A549 treated with GW870086 at 1 μM for 4 hours (cell line): ENCODE results near the gene CAPRIN1. TPM values are rescaled to one million over a fixed set of nuclear protein-coding genes. Genes with fewer than 3 reads are reported as not detected.

Experiments used
- total RNA-seq: library from RNA; stranded (reverse); fragments of 200-300 nt; extraction: Qiagen RNA extraction; gene quantifications from 5 replicates; pipeline ENCODE4 v1.2.3, GENCODE V29; 2022; ENCODE audit warnings: low read depth

CAPRIN1 gene, protein sequence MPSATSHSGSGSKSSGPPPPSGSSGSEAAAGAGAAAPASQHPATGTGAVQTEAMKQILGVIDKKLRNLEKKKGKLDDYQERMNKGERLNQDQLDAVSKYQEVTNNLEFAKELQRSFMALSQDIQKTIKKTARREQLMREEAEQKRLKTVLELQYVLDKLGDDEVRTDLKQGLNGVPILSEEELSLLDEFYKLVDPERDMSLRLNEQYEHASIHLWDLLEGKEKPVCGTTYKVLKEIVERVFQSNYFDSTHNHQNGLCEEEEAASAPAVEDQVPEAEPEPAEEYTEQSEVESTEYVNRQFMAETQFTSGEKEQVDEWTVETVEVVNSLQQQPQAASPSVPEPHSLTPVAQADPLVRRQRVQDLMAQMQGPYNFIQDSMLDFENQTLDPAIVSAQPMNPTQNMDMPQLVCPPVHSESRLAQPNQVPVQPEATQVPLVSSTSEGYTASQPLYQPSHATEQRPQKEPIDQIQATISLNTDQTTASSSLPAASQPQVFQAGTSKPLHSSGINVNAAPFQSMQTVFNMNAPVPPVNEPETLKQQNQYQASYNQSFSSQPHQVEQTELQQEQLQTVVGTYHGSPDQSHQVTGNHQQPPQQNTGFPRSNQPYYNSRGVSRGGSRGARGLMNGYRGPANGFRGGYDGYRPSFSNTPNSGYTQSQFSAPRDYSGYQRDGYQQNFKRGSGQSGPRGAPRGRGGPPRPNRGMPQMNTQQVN
- total RNA-seq = 139 to 156 TPM (median 141 TPM) in 5 replicates

GRCh38 chr11:34051349-34052035, at the start of gene CAPRIN1:
CAPRIN1 (plus strand) TSS chr11:34051731; CDS start chr11:34052421, 690 bp downstream.

DNA sequence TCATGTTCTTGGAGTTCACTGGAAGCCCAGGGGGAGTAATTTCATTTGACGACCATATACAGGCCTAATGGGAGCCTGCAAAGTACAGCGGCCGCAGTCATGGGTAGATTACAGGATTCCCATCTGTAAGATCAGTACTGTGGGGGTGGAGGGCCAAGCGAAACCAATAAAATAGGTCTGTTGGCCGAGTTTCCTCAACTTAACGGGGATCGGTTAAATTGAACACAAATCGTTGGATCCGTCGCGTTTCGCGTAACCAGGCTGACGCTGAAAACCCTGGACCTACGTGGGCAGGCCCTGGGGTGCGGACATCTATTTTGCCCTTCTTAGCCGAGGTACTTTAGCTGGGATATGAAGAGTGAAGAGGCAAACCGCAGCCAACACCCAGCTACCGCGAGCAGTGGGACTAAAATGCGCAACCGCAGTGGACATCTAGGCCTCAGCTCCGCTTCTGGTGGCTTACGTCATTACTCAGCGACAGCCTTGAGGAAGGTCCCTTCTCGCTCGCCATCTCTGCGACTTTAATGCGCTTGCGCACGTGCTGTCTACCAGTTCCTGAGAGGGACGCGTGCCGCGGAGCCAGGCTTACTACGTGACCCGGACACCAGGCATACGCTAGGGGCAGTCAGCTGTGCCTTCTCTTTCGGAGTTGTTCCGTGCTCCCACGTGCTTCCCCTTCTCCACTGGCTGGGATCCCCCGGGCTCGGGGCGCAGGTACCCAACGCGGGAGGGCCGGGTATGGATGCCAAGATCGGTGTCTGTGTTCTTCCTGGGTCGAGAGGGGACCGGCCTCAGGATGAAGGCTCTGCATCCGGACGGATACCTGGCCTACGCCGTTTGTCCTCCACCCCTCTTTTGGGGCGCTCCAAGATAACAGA, 53.8 kb downstream of the CAPRIN1 start, which contains the start of gene NAT10:
NAT10 (plus strand) TSS at position 551 of the 878 bp plus-strand sequence. CDS start 2,597 bp downstream, outside the sequence.

Other genes with a start within 250 kb of the CAPRIN1 start
- gene LMO2, start 159.7 kb upstream of the CAPRIN1 start, total RNA-seq = 0.18 to 1.1 TPM (median 0.64 TPM) in 5 replicates
- 44.6 to 52.6 TPM (median 50.3 TPM) in 5 replicates for gene NAT10, start 53.9 kb downstream of the CAPRIN1 start, total RNA-seq